Liver (tissue), 9 donors: ENCODE measurements around the gene PRAMEF1. TPM values are rescaled to one million over a fixed set of nuclear protein-coding genes. Genes with fewer than 3 reads are reported as not detected.

ENCODE experiments used
- DNase-seq: peaks from one replicate; pipeline ENCODE4 v3.0.0-alpha.2; 2017; ENCODE audit warnings: low spot score
- H3K27ac ChIP-seq, 2 donors: one replicate each; pipeline ENCODE4 v1.7.0; 2013; ENCODE audit warnings: inconsistent platforms in 2 of 2, low read length in 2 of 2, control low read depth in 1 of 2, low read depth in 1 of 2, mild to moderate bottlenecking in 1 of 2
- H3K27me3 ChIP-seq, 4 donors: one replicate each; pipeline versions ENCODE4 v1.6.1 to v1.7.0; 2013; ENCODE audit warnings: low read length in 3 of 4, inconsistent platforms in 1 of 4, mild to moderate bottlenecking in 1 of 4, moderate library complexity in 1 of 4; ENCODE audit not compliant: control insufficient read depth in 4 of 4, insufficient read depth in 4 of 4
- H3K36me3 ChIP-seq, 4 donors: one replicate each; pipeline versions ENCODE4 v1.6.1 to v1.7.0; 2013; ENCODE audit warnings: low read length in 3 of 4, mild to moderate bottlenecking in 3 of 4, low read depth in 1 of 4, moderate library complexity in 1 of 4; ENCODE audit not compliant: control insufficient read depth in 4 of 4, insufficient read depth in 3 of 4
- H3K4me1 ChIP-seq, 4 donors: one replicate each; pipeline versions ENCODE4 v1.6.1 to v1.7.0; 2013; ENCODE audit warnings: low read length in 3 of 4, mild to moderate bottlenecking in 3 of 4, moderate library complexity in 1 of 4; ENCODE audit not compliant: control insufficient read depth in 4 of 4, insufficient read depth in 4 of 4
- H3K4me3 ChIP-seq, 3 donors: one replicate each; pipeline versions ENCODE4 v1.6.1 to v1.7.0; 2013; ENCODE audit warnings: low read length in 3 of 3, control low read depth in 1 of 3, low read depth in 1 of 3, mild to moderate bottlenecking in 1 of 3
- H3K9ac ChIP-seq, 2 donors: one replicate each; pipeline ENCODE4 v1.7.0; 2013; ENCODE audit warnings: low read length in 2 of 2, mild to moderate bottlenecking in 2 of 2, moderate library complexity in 2 of 2, control low read depth in 1 of 2, low read depth in 1 of 2
- H3K9me3 ChIP-seq, 4 donors: one replicate each; pipeline versions ENCODE4 v1.6.1 to v1.7.0; 2013; ENCODE audit warnings: low read length in 3 of 4; ENCODE audit not compliant: control insufficient read depth in 4 of 4
- EGR1 ChIP-seq, 2 donors: IDR thresholded peaks; 2 replicates each; pipeline ENCODE4 v1.6.1; 2016 to 2018; ENCODE audit warnings: antibody characterized with exemption in 2 of 2, low read depth in 2 of 2
- FOXA1 ChIP-seq: IDR thresholded peaks from 2 replicates; pipeline ENCODE4 v1.6.1; 2016; ENCODE audit warnings: antibody characterized with exemption
- FOXA2 ChIP-seq: IDR thresholded peaks from 2 replicates; pipeline ENCODE4 v1.6.1; 2016; ENCODE audit warnings: antibody characterized with exemption
- GABPA ChIP-seq, 2 donors: IDR thresholded peaks in 1 of 2; conservative IDR thresholded peaks in 1 of 2; 2 replicates each; pipeline ENCODE4 v1.6.1; 2016; ENCODE audit warnings: antibody characterized with exemption in 2 of 2, mild to moderate bottlenecking in 1 of 2, moderate library complexity in 1 of 2
- HNF4A ChIP-seq, 2 donors: conservative IDR thresholded peaks; 2 replicates each; pipeline ENCODE4 v1.6.1; 2016; ENCODE audit warnings: antibody characterized with exemption in 2 of 2, mild to moderate bottlenecking in 2 of 2
- HNF4G ChIP-seq: IDR thresholded peaks from 2 replicates; pipeline ENCODE4 v1.6.1; 2016; ENCODE audit warnings: antibody characterized with exemption
- JUND ChIP-seq, 2 donors: IDR thresholded peaks; 2 replicates each; pipeline ENCODE4 v1.6.1; 2016; ENCODE audit warnings: antibody characterized with exemption in 2 of 2
- REST ChIP-seq: IDR thresholded peaks from 2 replicates; pipeline ENCODE4 v1.6.1; 2016; ENCODE audit warnings: antibody characterized with exemption, mild to moderate bottlenecking
- RXRA ChIP-seq, 2 donors: IDR thresholded peaks; 2 replicates each; pipeline ENCODE4 v1.6.1; 2017 to 2018; ENCODE audit warnings: antibody characterized with exemption in 2 of 2, mild to moderate bottlenecking in 1 of 2
- SP1 ChIP-seq: IDR thresholded peaks from 2 replicates; pipeline ENCODE4 v1.6.1; 2018; ENCODE audit warnings: antibody characterized with exemption, mild to moderate bottlenecking
- TAF1 ChIP-seq: conservative IDR thresholded peaks from 2 replicates; pipeline ENCODE4 v1.6.1; 2016; ENCODE audit warnings: antibody characterized with exemption, mild to moderate bottlenecking
- YY1 ChIP-seq: IDR thresholded peaks from 2 replicates; pipeline ENCODE4 v1.6.1; 2016; ENCODE audit warnings: antibody characterized with exemption, mild to moderate bottlenecking
- WGBS: extraction: QIAGEN DNeasy Blood & Tissue Kit; methylation state at CpG from one replicate; pipeline ENCODE4 v1.1.7; 2013; 5-methylcytosine and 5-hydroxymethylcytosine counted together
- polyA plus RNA-seq, 2 donors: library from polyadenylated mRNA; stranded (reverse) in 1 of 2; unstranded in 1 of 2; fragments of 200-250 nt in 1 of 2; fragments of >200 nt in 1 of 2; fragmentation: Nextera tagmentation in 1 of 2; extraction: Ambion mirVana in 1 of 2; gene quantifications; one replicate each; pipeline versions ENCODE4 v1.2.1 to v1.2.3, GENCODE V29; 2013 to 2015
- total RNA-seq, 2 donors: library from RNA; depleted of rRNA; stranded (reverse); fragments of >200 nt; gene quantifications; one replicate each; pipeline ENCODE4 v1.2.3, GENCODE V29; 2014
- TF ChIP-seq, protein P1 (sequence below): IDR thresholded peaks from 2 replicates; pipeline ENCODE4 v1.6.1; 2016; ENCODE audit warnings: antibody characterized with exemption
- TF ChIP-seq, protein P2 (sequence below): IDR thresholded peaks from 2 replicates; pipeline ENCODE4 v1.6.1; 2016; ENCODE audit warnings: antibody characterized with exemption
- donor health status: healthy.
- donor health status: healthy.
- donor health status: healthy.
- donor health status: healthy.
- donor health status: healthy.

Gene PRAMEF1
- total and polyA plus RNA-seq, 4 donors, result not detected

GRCh38 chr1:12799730-12800129 lies 8.5 kb downstream of the PRAMEF1 start:
- H3K4me1 ChIP-seq, result no peaks in the 10 kb centered on the region
- WGBS, result 57% methylated on average over 2 of the region's 2 CpGs
- H3K36me3 ChIP-seq, result no peaks in the 10 kb centered on the region
- H3K27ac ChIP-seq, result no peak overlapping the region
- H3K9ac ChIP-seq, result no peak overlapping the region
- H3K9me3 ChIP-seq, result no peaks in the 10 kb centered on the region
- DNase-seq, result no peak
- no peak for TF ChIP-seq HNF4A (conservative IDR thresholded peaks at IDR 0.05)
- no peak overlapping the region for H3K4me3 ChIP-seq
- H3K27me3 ChIP-seq, result no peaks in the 10 kb centered on the region

DNA sequence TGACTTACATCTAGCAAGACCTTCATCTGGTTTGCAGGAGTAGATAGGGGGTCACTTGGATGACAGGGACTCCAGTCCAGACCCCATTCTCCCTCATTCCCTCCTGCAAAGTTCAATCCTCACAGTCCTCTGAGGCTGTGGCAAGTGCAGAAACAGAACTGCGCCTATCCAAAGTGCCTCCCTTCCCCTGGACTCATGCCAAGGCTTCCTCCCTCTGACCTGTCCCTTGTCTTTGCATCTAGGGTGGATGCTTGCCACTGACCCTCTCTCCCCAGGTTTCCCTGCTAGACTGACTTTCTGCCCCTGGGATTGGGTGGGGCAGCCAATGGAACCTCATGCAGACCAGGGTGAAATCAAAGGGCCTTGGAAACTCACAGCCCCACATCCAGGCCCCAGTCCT lies 18.7 kb downstream of the PRAMEF1 start:
- 90% methylated on average over 1 of the region's 1 CpG for WGBS
- no peak for TF ChIP-seq RXRA (IDR thresholded peaks at IDR 0.05)
- no peak for TF ChIP-seq EGR1 (IDR thresholded peaks at IDR 0.05; ENCODE audit: low read depth in 2 of 2)
- TF ChIP-seq FOXA1, result no peak
- no peak for TF ChIP-seq YY1
- TF ChIP-seq, protein P1, sequence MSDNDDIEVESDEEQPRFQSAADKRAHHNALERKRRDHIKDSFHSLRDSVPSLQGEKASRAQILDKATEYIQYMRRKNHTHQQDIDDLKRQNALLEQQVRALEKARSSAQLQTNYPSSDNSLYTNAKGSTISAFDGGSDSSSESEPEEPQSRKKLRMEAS, result no peak
- no peak for TF ChIP-seq FOXA2
- no peak for TF ChIP-seq TAF1
- TF ChIP-seq, protein P2, sequence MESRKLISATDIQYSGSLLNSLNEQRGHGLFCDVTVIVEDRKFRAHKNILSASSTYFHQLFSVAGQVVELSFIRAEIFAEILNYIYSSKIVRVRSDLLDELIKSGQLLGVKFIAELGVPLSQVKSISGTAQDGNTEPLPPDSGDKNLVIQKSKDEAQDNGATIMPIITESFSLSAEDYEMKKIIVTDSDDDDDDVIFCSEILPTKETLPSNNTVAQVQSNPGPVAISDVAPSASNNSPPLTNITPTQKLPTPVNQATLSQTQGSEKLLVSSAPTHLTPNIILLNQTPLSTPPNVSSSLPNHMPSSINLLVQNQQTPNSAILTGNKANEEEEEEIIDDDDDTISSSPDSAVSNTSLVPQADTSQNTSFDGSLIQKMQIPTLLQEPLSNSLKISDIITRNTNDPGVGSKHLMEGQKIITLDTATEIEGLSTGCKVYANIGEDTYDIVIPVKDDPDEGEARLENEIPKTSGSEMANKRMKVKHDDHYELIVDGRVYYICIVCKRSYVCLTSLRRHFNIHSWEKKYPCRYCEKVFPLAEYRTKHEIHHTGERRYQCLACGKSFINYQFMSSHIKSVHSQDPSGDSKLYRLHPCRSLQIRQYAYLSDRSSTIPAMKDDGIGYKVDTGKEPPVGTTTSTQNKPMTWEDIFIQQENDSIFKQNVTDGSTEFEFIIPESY, result no peak
- TF ChIP-seq GABPA (IDR thresholded peaks at IDR 0.05 in 1 of 2, conservative IDR thresholded peaks at IDR 0.05 in 1 of 2), result no peak
- TF ChIP-seq JUND (IDR thresholded peaks at IDR 0.05), result no peak
- no peak for TF ChIP-seq SP1
- no peak for TF ChIP-seq HNF4G
- TF ChIP-seq REST, result no peak
- DNase-seq, result no peak
- H3K9ac ChIP-seq, result no peak overlapping the region
- H3K27ac ChIP-seq, result no peak overlapping the region
- H3K4me1 ChIP-seq, result no peaks in the 10 kb centered on the region
- H3K4me3 ChIP-seq, result no peak overlapping the region
- H3K27me3 ChIP-seq, result peaks cover 0 to 3% (median 0%) of the 10 kb centered on the region in 4 donors
- no peaks in the 10 kb centered on the region for H3K9me3 ChIP-seq
- H3K36me3 ChIP-seq, result no peaks in the 10 kb centered on the region
